GM12892 (cell line): ENCODE data around the gene ATP5ME.

Experiments
- POLR2A ChIP-seq: IDR thresholded peaks from 2 replicates; pipeline ENCODE4 v1.6.1; 2011; ENCODE audit warnings: low read depth, low read length, control low read depth
- POLR2AphosphoS5 ChIP-seq: IDR thresholded peaks from 2 replicates; pipeline ENCODE4 v1.6.1; 2011; ENCODE audit warnings: low read depth, low read length, control low read depth
- TAF1 ChIP-seq: IDR thresholded peaks from 2 replicates; pipeline ENCODE4 v1.6.1; 2011; ENCODE audit warnings: low read depth, mild to moderate bottlenecking, control low read depth, low read length, borderline replicate concordance

- TF ChIP-seq POLR2A (no peak), POLR2AphosphoS5 (no peak), TAF1 (no peak)
These were observed 22.9 kb downstream of the ATP5ME start for GRCh38 chr4:650951-651883.
